ENCODE data around the gene TCF20. TPM values are rescaled to one million over a fixed set of nuclear protein-coding genes. Genes with fewer than 3 reads are reported as not detected.
A peak's percentile ranks its signal among the peaks of the same experiment; 100 is the strongest.

Gene TCF20
- 16.7 TPM for total RNA-seq
- long read RNA-seq, partial matches to known transcripts = 0 of 1 reads
- long read RNA-seq, other reads (novel, unspliced or antisense) = 1 of 1 reads

DNA sequence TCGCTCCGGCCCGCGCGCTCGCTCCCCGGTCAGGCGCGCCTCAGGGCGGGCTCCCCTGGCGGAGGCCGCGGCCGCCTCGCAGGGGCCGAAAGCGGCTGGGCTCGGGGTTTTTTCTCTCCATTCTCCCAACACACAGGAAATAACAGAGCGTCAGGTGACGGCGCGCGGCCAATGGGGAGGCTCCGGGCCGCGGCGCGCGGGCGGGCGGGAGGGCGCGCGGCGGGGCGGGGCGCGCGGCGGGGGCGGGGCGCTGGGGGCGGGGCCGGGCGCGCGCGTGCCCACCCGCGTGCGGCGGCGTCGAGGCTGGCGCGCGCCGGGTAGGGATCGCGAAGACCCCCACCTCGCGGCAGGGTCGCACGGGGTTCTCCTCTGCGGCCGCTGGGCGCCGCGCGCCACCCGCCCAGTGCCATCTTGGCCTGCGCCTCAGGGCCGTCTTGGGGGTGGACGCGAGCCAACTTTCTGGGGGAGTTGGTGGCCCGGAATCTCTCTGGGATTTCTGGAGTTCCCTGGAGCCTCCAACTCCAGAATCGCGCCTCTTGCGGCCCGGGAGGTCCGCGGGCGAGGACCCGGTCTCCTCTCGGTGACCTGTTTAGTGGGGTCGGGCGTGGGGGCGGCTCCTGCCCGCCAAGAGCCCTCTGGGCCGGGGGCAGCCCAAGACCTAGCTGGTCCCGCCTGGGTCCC lies at the start of gene TCF20:
Gene TCF20, minus strand, starts transcription at position 144 of the 681 bp plus-strand sequence. CDS start 55,348 bp downstream, outside the sequence.
- intact Hi-C loops (cut with DNase I) = loop anchor here (5.0 to 10.0 kb wide), 3 partner anchors 104 to 178 kb away; partner anchors contain the start of gene NDUFA6
- peak; percentile 75 for ATAC-seq
- DNase-seq (ENCODE audit: missing footprints) = peak; percentile 93

DNA sequence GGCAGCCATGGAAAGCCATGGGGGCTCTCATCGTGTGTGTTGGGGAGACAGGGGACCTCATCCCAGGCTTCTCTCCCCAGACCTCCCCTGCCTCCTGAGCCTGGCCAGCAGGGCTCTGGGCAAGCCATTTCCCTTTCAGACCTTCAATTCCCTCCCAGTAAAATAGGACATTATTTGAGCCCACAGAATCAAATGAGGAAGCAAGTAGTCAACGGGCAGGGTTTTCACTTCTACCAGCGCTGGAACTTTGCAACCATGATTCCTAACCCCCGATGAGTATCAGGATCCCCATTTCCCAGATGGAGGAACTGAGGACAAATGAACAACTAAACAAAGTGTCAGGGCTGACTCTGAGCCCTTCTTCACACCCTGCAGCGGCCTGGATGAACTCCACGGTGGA lies 48.9 kb upstream of the TCF20 start:
- intact Hi-C loops (cut with DNase I) = no loop called here

DNA sequence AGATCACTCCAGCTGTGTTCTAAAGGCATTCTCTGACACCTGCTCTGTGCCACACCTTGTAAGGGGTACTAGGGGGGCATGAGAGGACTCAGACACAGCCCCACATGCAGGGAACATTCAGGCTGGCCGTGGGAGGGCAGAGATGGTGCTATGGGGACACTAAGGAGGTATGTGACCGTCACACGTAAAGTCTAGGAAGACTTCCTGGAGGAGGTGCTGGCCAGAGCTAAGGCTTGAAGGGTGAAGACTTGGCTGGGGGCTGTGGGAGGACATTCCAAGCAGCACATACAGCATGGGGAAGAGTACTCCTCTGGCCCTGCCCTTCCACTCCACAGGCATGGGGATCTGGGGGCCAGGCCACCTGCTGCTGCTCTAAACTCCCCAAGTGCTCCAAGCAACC lies 48.5 kb upstream of the TCF20 start:
- no peak for DNase-seq (ENCODE audit: missing footprints)
- intact Hi-C loops (cut with DNase I) = no loop called here
- ATAC-seq = no peak

More for the DNA sequence above, 48.9 kb upstream of the TCF20 start:
- DNase-seq (ENCODE audit: missing footprints) (no peak), ATAC-seq (no peak)

DNA sequence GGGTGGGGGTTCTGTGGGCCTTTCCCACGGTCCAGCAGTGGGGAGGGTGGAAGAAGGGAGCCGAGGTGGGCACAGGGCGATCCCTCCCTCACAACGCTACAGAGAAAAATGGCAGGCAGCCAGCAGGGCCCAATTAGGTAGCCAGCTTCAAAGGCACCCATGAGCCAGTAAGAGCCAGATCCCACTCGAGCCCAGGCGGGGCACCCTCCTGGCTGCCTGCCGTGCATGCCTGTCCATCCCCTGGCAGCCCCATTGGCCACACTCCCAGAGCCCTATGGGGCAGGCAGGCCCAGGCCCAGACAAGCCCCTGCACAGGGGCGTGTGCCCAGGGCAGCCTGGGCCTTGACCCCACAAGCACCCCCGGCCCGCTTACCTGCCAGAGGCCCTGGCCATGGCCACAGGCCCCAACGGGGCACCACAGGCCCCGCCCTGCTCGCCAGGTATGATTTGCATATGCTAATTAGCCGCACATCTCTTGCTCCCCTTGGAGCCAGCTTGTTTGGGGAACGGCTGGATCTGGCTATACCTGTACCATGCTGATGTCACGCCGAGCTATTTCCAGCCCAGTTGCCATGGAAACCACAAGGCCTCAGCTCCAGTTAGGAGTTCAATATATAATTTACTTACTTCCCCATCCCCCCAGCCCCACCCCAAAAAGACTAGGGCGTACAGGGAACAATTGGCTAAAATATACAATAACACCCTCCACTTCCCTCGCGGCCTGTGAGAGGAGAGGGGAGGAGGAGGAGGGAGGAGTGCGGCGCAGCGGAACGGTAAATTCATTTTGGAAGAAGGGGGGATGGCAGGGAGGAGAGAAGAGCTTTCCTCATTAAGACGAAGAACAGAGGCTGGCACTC lies 47.5 kb upstream of the TCF20 start:
- DNase-seq (ENCODE audit: missing footprints) (no peak), ATAC-seq (no peak)
- intact Hi-C loops (cut with DNase I) = no loop called here

DNA sequence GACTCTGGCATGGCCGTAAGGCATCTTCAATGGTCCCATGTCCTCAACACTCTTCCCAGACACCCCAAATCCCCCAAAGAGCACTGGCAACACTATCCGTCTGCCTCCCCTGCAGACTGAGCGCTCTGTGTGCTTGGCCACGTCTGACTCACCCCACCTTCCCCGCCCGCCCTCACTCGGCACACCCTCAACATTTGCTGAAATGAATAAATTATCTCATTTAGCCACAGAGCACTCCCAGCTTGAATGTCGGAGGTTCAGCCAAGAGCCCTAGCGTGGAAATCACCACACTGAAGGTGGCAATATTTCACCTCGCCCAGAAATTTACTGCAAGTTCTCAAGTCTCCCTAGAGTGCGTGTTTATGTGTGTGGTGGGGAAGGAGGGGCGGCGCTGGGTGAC lies 46.6 kb upstream of the TCF20 start:
- DNase-seq (ENCODE audit: missing footprints) = no peak
- peak; percentile 65 for ATAC-seq
- intact Hi-C loops (cut with DNase I) = no loop called here

DNA sequence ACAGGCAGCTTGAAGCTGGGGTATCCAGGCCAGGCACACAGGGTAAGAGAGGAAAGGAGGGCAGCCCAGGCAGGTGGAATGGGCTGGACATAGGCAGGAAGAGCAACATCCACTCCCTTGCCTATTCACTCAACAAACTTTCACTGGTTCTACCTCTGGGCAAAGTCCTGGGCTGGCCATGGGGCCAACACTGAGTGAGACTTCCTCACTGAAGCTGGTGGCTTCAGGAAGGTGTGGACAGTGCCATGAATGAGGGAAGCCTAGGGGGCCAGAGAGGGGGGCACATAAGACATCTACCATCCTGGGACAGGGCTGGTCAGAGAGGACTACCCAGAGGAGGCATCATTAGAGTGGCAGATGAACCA lies 44.9 kb upstream of the TCF20 start:
- ATAC-seq (no peak), DNase-seq (ENCODE audit: missing footprints) (no peak)
- intact Hi-C loops (cut with DNase I) = no loop called here

DNA sequence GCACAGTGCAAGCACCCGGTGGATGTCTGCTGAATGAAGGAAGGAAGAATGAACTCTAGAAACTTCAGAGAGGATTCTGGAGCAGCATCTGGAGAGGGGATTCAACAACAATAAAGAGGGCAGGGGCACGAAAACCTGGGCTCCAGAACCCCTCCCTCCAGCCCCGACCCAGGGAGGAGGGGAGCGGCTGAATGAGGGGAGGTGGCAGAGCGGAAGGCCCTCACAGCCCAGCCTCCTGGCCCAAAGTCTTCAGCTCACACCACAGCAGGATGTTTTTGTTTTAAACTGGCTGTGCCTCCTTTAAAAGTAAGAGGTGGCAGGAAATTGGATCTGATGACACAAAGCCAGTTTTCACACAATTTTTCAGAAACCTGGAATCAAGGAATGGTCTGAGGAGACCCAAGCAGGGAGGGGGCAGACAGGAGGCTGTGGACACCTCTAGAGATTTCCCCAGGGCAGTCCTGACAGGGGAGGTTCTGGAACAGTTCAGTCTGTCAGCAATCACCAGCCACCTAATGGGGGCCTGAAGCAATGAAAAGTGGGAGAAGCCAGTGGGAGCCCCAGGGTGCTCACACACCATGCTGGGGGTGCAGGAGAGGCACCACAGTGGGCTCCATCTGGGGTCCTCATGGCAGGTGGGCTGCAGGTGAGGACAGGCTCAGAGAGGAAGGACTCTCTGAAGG lies 44.4 kb upstream of the TCF20 start:
- ATAC-seq (no peak), DNase-seq (ENCODE audit: missing footprints) (no peak)
- intact Hi-C loops (cut with DNase I) = no loop called here

DNA sequence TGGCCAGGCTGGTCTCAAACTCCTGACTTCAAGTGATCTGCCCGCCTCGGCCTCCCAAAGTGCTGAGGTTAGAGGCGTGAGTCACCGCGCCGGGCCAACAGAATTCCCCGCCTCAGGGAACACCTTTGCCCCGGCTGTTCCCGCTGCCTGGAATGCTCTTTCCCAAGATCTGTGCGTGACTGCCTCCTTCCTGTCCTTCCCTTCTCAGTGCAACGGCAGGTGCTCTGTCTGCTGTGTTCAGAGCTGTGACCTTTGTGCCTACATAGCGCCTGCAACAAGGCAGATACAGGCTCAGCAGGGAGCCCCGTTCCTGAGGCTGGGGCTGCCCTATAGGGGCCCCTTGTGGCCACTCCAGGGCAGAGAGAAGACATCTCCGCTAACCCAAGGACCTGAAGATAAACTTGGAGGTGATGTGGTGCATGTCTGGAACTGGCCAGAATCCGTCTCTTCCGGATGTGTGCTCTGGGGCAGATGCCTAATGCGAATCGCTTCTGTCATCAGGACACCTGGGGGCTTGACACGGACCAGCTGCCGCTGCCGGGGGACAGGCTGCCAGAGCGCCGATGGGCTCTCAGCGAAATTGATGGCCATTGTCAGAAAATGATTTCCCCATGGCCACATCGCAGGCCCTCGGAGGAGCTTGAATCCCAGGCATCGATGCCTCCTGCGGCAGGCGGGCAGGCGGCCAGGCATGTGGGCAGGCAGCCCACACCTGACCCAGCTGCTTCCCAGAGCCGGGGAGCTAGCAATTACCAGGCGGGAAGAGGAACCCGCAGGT lies 43.5 kb upstream of the TCF20 start:
- intact Hi-C loops (cut with DNase I) = no loop called here
- DNase-seq (ENCODE audit: missing footprints) (no peak), ATAC-seq (no peak)

DNA sequence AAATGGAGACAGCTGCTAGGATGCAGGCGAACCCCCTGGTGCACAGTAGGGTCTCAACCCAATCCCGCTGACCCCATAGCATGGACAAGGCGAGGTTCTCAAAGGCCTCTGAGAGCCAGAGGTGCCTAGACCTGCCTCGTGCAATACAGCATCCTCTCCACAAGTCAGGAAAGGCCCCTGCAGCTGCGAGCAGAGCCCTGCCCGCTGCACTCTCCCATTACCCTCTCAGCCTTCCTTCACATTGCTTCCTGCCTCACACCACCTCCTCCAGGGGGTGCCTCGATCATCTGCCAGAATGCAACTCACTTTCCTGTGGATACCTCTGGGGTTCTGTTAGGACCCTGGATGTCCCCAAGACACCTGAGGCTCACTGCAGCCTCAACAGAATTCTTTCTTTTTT lies 42.8 kb upstream of the TCF20 start:
- DNase-seq (ENCODE audit: missing footprints) (no peak), ATAC-seq (no peak)
- intact Hi-C loops (cut with DNase I) = no loop called here

DNA sequence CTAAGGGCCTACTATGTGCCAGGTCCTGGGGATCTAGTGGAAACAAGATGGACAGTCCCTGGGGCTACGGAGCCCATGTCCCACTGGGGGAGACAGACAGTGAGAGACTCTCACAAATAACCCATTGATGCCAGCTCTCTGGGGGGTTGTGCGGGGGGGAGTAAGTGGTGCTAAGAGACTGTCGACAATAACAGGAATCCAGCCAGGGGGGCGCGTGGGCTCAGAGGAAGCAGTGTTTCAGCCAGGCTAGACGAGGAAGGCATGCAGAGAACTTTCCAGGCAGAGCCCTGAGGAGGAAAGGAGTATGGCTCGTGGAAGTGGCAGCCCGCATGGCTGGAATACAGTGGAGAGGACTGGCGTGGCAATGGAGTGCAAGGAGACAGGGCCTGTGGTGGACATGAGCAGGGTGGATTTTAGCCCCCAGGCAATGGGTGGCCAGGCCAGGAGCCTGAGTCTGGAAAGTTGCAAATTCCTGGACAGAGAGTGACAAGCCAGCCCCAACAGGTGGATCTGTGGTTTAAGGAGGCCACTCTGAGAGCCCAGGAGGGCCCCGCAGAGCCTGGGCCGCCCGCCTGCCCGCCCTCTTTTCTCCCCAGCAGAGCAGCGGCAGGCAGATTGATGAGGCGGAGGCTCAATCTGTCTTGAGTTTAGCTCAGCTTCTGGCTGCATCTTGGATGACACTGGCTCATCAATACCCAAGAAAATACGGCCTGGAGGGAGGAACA lies 40.0 kb upstream of the TCF20 start:
- intact Hi-C loops (cut with DNase I) = no loop called here
- ATAC-seq = no peak
- DNase-seq (ENCODE audit: missing footprints) = no peak

DNA sequence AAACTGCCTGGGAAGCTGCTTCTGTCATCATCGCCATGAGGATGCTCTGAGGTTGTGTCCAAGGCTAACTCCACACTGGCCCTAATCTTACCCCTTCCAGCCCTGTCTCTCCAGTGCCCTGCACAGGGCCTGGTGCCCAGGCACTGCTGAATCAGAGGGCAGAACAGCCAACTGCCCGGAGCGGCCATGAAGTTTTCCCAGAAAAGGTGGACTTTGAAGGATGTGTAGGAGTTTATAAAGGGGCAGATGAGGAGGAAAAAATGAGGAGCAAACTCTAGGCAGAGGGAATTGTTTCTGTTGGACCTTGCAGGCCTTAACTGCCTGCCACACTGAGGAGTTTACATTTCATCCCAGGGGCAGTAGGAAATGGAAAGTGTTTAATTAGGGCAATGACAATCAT lies 39.4 kb upstream of the TCF20 start:
- ATAC-seq (no peak), DNase-seq (ENCODE audit: missing footprints) (no peak)
- intact Hi-C loops (cut with DNase I) = no loop called here

DNA sequence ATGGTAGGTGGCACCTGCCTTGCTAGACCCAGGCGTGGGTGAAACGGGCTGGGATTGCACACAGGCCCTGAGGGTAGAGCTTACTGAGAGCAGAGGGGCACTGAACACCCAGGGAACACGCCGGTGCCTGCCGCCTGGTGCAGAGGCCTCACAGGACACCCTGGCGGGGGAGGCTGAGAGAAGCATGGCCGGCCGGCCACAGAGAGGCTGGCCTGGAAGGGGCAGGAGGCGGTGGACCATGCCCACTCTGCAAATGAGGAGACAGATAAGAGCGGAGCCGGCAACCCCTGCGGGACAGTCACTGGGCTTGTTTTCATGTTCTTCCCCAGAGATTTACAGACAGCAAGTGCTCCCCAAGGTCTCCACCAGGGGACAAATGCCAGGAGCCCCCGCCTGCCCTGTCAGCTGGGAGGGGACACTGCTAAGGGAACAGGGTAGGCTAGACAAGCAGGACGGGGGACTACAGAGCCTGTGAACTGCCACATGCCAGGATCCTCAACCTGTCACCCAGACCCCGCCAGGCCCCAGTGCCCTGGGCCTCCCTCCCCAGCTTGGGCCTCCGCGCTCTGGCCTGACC lies 38.5 kb upstream of the TCF20 start:
- intact Hi-C loops (cut with DNase I) = no loop called here

DNA sequence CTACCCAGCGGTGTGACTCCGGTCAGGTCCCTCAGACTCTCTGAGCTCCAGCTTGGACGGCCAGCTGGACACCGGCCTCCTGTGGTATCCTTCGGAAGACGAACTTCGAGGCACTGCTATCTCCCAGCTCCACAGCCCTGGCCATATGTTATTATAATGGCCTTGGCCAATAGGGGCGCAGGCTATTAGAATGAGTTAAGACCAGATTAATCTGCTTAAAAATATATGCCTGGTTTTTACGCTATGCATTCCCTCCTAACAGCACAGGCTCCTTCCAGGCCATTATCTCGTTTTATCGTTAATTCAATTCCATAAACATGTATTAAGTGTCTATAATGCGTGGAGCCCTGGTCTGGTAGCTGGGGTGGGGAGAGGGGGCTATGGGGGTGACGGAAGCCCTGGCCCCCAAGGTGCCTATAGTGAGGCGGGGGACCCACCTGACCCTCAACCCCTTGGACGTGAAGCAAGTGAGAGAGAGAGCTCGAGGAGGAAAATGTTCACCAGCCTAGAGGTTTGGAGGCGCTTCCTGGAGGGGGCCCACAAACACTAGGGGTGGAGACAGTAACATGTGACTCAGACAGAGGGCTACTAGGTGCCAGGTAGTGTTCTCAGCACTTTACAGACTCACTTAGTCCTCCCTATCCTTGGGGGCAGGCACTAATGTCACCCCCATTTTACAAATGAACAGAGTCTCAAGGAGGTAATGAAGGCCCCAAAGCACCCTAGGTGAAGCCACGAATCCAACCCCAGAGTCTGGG lies 37.5 kb upstream of the TCF20 start:
- intact Hi-C loops (cut with DNase I) = no loop called here

More for the DNA sequence above, 38.5 kb upstream of the TCF20 start:
- ATAC-seq (no peak), DNase-seq (ENCODE audit: missing footprints) (no peak)

DNA sequence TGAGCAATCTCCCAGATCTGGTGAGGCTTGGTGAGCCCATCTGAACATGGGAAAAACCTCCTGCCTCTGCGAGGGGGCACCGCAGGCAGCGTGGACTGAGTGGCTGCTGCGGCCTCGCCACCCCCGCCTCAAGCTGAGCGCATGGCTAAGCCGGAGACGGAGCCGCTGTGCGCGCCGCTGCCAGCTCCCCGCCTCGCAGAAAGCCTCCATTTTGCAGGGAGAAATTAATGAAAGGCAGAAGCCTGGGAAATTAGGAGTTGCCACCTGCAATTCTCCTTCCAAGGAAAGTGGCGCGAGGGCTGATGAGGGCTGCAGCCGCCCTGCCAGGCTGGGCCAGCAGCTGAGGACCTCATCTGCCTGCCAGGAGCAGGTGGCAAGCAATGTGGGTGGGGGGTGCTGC lies 35.6 kb upstream of the TCF20 start:
- intact Hi-C loops (cut with DNase I) = no loop called here
- ATAC-seq = no peak
- no peak for DNase-seq (ENCODE audit: missing footprints)

More for the DNA sequence above, 37.5 kb upstream of the TCF20 start:
- ATAC-seq (no peak), DNase-seq (ENCODE audit: missing footprints) (no peak)

DNA sequence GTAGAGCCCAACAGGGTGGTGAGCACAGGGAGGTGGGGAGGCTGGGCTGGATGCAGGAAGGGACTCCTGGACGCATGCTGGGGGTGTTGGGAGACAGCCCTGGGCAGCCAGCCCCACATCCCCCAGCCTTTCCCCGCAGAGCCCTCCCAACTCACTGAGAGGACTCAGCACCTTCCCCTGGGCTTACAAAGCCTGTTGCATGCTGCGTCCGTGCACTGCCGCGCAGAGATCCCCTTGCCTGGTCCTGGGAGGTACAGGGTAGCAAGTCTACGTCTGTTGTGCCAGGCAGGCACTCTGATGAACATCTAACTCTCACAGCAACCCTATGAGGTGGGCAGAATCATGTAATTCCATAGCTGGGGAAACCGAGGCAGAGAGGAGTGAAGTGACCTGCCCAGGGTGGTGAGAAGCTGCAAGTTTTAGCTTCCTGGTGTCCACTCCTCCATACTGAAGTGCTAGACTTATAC lies 33.9 kb upstream of the TCF20 start:
- ATAC-seq (no peak), DNase-seq (ENCODE audit: missing footprints) (no peak)
- intact Hi-C loops (cut with DNase I) = no loop called here

DNA sequence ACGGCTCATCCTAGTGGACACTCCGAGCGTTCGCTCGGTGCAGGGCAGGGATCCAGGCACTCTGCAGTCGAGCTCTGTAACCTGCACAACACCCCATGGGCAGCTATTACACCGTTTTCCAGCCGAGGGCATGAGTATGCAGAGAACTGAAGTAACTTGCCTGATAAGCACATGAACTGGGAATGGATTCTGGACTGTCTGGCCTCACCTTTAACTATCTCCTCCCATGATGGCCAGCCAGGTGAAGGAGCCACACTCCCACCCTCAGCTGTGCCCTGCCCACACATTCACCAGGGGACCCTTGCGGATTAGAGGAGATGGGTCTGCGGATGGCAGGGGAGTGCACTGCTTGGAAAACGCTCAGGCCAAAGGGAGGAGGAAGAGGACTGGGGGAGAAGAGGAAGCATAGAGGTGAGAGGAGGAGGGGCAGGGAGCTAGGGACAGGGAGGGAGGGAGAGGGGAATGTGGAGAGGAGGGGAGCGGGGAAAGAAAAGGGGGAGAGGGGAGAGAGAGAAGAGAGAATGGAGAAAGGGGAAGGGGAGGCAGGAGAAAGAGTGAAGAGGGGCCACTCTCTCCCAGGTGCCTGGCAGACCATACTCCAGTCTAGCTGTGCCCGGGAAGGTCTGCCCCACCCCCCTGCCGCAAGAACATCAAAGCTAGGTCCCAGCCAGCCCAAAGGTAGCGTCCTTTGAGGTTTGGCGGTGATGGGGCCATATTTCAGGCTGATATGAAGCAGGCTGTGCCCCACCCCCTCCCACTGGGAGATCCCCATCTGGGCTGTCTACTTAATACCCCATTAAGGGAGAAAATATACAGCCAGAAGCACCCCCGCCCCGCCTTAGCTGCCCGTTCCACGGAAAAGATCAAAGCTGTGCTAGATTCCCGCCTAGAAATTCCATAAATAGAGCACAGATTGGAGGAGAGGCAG lies 33.2 kb upstream of the TCF20 start:
- ATAC-seq = no peak
- DNase-seq (ENCODE audit: missing footprints) = no peak
- intact Hi-C loops (cut with DNase I) = no loop called here

Data from Right ventricle myocardium inferior (tissue), 1 donor.